Transverse colon (tissue), 4 donors: ENCODE results near the gene TOMM70.

Experiments used
- POLR2A ChIP-seq: fragments of 450-650 bp; IDR thresholded peaks from one replicate; pipeline ENCODE4 v1.6.1; 2016; ENCODE audit warnings: antibody characterized with exemption, mild to moderate bottlenecking, moderate library complexity
- POLR2AphosphoS5 ChIP-seq, 3 donors: sonication (generic); formaldehyde crosslinking; IDR thresholded peaks; one replicate each; pipeline ENCODE4 v1.6.1; 2016; ENCODE audit warnings: antibody characterized with exemption in 3 of 3
- TF ChIP-seq, protein P1 (sequence below), 5 experiments: fragments of 200-600 bp in 3 of 5; fragments of 450-650 bp in 2 of 5; sonication (generic) in 3 of 5; IDR thresholded peaks; 1 replicate in 2 of 5; 2 replicates in 3 of 5; pipeline ENCODE4 v1.5.1; 2016 to 2017; ENCODE audit warnings: antibody characterized with exemption in 5 of 5, inconsistent platforms in 3 of 5, mild to moderate bottlenecking in 2 of 5, moderate library complexity in 1 of 5

DNA sequence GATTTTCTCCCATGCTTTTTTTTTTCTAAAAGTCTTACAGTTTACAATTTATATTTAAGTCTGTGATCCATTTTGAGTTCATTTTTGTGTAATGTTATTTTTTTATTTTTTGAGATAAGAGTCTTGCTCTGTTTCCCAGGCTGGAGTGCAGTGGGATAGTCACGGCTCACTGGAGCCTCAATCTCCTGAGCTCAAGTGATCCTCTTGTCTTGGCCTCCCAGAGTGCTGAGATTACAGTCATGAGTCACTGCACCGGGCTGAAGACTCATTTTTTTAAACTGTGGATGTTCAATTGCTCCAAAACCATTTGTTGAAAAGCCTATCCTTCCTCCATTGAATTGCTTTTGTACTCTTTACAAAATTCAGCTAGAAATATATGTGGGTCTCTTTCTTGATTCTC lies 20.0 kb upstream of the TOMM70 start:
- TF ChIP-seq, protein P1, sequence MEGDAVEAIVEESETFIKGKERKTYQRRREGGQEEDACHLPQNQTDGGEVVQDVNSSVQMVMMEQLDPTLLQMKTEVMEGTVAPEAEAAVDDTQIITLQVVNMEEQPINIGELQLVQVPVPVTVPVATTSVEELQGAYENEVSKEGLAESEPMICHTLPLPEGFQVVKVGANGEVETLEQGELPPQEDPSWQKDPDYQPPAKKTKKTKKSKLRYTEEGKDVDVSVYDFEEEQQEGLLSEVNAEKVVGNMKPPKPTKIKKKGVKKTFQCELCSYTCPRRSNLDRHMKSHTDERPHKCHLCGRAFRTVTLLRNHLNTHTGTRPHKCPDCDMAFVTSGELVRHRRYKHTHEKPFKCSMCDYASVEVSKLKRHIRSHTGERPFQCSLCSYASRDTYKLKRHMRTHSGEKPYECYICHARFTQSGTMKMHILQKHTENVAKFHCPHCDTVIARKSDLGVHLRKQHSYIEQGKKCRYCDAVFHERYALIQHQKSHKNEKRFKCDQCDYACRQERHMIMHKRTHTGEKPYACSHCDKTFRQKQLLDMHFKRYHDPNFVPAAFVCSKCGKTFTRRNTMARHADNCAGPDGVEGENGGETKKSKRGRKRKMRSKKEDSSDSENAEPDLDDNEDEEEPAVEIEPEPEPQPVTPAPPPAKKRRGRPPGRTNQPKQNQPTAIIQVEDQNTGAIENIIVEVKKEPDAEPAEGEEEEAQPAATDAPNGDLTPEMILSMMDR (IDR thresholded peaks at IDR 0.05), result no peak
- TF ChIP-seq POLR2AphosphoS5 (IDR thresholded peaks at IDR 0.05) (no peak), POLR2A (no peak)
